DOHH2 (cell line): ENCODE measurements around the gene TCF12.

Experiments used
- EZH2phosphoT487 ChIP-seq: fragments of 200-600 bp; sonication (generic); IDR thresholded peaks from 2 replicates; pipeline ENCODE4 v1.6.1; 2017; ENCODE audit warnings: borderline replicate concordance, mild to moderate bottlenecking, antibody characterized with exemption, low read length, moderate library complexity, mixed read lengths
- TF ChIP-seq, protein P1 (sequence below): fragments of 200-600 bp; sonication (generic); IDR thresholded peaks from one replicate; pipeline ENCODE4 v1.5.1; 2014; ENCODE audit warnings: antibody characterized with exemption, mild to moderate bottlenecking, low read depth, low read length; ENCODE audit not compliant: poor library complexity, severe bottlenecking

DNA sequence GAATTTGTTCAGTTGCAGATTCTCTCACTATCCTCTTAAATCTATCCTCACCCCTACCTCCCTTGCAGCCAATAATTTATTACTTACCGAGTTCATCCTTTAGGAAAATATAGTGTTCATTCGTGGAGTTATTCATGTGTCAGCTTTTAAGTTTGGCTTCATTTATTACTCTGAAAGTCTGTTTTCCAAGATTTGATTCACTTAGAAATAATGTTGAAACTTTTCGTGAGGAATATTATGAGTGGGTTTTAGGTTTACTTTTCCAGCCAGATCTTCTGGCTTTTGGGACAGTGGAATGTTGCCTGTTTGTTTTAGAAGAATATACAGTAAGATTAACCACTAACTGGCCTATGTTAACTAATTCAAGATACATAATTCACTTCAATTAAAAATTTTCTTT, 296.9 kb downstream of the TCF12 start:
- TF ChIP-seq, protein P1, sequence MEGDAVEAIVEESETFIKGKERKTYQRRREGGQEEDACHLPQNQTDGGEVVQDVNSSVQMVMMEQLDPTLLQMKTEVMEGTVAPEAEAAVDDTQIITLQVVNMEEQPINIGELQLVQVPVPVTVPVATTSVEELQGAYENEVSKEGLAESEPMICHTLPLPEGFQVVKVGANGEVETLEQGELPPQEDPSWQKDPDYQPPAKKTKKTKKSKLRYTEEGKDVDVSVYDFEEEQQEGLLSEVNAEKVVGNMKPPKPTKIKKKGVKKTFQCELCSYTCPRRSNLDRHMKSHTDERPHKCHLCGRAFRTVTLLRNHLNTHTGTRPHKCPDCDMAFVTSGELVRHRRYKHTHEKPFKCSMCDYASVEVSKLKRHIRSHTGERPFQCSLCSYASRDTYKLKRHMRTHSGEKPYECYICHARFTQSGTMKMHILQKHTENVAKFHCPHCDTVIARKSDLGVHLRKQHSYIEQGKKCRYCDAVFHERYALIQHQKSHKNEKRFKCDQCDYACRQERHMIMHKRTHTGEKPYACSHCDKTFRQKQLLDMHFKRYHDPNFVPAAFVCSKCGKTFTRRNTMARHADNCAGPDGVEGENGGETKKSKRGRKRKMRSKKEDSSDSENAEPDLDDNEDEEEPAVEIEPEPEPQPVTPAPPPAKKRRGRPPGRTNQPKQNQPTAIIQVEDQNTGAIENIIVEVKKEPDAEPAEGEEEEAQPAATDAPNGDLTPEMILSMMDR, result no peak
- TF ChIP-seq EZH2phosphoT487, result no peak
